B cell (primary cell): Measurements from ENCODE around the gene ATP2B3.

Source experiments
- CTCF ChIP-seq: fragments of 200-600 bp; IDR thresholded peaks from one replicate; pipeline ENCODE4 v1.8.0; 2022; ENCODE audit warnings: antibody characterized with exemption, mild to moderate bottlenecking
- EZH2 ChIP-seq: IDR thresholded peaks from 2 replicates; pipeline ENCODE4 v1.6.1; 2012; ENCODE audit warnings: borderline replicate concordance, low read depth, mild to moderate bottlenecking, moderate library complexity, low read length; ENCODE audit not compliant: insufficient read depth, poor library complexity, severe bottlenecking

DNA sequence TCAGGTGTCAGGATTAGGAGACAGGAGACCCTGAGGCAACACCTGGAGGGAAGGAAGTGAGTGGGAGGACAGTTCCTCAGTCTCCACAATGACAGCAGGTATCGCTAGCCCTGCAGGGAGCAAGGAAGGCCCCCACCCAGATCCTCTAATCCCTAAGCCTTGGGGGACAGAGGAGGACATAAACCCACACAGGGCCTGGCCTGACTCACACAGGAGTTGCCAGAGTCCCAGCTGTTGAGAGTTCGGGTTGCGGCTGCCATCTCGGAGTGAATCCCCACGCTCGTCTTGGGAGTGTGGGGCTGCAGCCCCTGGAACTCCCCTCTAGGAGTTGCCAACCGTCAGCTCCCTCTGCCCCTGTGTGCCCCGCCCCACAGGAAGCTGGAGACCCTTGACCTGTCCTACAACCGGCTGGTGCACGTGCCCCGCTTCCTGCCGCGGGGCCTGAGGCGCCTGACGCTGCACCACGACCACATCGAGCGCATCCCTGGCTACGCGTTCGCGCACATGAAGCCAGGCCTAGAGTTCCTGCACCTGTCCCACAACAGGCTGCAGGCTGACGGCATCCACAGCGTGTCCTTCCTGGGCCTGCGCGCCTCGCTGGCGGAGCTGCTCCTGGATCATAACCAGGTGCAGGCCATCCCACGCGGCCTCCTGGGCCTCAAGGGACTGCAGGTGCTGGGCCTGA lies 31.9 kb upstream of the ATP2B3 start:
- TF ChIP-seq CTCF: no peak
- no peak for TF ChIP-seq EZH2
